ENCODE data around the gene TMEM169.
"Not testable (repeated sequence)": the region's sequence is repeated elsewhere in the genome, so short reads cannot be mapped to it uniquely, and the experiment has no call there.

TMEM169 gene

DNA sequence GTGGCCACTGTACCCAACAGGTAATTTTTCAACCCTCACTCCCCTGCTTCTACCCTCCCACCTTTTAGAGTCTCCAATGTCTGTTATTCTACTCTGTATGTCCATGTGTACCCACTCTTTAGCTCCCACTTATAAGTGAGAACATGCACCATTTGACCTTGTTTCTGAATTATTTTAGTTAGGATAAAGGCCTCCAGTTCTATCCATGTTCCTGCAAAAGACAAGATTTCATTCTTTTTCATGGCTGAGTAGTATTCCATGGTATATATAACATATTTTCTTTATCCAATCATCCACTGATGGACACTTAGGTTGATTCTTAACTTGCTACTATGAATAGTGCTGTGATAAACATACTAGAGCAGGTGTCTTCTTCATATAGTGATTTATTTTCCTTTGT lies 9.2 kb upstream of the TMEM169 start:
- DNase-seq: no peak

DNA sequence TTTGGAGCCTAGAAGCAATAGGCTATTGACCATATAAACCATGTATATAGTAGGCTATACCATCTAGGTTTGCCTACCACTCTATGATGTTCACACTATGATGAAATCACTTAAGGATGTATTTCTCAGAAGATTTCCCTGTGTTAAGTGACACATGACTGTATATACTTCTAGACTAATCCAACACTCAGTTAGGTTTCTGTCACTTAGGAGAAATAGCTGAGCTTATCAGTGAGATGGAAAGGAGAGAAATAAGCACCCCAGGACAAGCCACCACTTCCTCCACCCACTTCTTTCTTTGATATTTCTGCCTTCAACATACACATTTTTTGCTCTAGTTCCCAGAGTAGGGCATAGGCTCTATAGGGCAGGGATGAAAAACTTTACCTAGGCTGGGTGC lies 7.9 kb upstream of the TMEM169 start:
- DNase-seq: no peak

DNA sequence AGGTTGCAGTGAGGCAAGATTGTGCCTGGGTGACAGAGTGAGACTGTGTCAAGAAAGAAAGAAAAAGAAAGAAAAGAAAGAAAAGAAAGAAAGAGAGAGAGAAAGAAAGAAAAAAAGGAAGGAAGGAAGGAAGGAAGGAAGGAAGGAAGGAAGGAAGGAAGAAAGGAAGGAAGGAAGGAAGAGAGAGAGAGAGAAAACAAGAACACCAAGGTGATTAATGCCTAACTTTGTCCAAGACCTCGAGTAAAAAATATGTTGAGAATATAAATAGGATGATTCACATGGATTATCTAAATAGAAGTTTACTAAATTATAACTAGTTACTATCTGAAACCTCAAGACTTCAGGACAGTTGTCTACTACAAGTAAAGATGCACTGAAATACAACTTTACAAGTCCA lies 7.3 kb upstream of the TMEM169 start:
- no peak for DNase-seq

DNA sequence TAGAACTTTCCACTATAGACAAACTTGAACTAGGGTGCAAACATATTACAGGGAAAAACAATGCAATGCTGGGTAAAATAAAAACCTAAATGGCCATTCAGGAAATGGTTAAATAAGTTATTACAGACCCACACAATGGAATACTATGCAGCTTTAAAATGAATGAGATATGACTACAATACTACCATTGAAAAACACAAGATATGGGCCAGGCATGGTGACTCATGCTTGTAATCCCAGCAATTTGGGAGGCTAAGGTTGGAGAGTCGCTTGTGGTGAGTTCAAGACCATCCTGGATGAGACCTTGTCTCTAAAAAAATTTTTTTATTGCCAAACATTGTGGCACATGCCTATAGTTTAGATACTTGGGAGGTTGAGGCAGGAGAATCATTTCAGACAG lies 6.9 kb upstream of the TMEM169 start:
- no peak for DNase-seq

DNA sequence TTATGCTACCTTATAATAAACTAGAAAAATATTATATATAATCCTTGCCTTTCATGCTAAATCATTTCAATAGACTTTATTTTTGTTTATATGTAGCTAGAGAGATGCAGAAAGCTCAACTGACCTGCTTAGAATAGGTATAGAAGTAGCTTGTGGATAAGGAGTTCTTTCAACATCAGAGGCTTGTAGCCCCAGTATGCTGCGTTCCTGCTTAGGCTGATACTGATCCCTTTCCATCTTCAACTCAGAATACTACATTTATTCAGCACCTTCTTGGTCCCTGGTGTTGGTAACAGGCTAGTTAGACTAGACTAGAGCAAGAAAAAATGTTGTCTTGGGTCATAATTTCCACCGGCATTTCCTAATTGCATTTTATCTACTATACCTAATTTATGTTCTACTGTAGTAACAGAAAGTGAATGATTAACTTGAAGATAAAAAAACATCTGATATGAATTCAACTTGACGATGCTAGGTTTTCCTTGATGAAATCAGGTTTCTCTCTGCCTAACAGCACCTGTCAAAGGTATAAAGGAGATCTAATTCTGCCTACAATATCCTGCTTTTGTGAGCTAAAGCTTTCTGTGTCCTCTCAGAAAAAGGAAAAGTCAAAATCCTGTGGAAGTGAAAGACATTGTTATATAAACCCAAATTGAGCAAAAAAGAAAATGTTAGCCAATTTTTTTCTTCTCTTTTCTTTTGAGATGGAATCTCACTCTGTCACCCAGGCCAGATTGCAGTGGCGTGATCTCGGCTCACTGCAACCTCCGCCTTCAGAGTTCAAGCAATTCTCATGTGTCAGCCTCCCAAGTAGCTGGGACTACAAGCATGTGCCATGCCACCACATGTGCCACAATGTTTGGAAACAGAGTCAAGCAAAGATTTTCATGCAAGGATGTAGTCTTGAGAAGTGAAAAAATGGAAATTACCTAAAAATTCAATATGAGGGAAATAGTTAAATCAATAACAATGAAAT lies 5.9 kb upstream of the TMEM169 start:
- DNase-seq: no peak

DNA sequence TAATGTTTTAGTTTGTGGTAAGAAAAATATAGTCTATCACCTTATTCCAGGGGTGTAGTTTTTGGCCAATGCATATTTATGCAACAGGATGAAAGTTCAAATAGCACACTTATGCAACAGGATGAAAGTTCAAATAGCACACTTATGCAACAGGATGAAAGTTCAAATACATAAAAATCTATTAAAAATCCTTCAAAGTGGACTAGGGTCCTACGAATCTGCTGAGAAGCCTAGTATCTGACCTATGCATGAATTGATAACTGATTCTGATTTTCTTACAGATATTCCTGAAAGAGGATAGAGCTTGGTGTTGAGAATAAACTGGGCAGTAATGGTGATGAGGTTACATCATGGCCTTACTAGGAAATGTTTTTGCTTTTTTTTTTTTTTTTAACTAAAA lies 2.9 kb upstream of the TMEM169 start:
- DNase-seq: no peak

DNA sequence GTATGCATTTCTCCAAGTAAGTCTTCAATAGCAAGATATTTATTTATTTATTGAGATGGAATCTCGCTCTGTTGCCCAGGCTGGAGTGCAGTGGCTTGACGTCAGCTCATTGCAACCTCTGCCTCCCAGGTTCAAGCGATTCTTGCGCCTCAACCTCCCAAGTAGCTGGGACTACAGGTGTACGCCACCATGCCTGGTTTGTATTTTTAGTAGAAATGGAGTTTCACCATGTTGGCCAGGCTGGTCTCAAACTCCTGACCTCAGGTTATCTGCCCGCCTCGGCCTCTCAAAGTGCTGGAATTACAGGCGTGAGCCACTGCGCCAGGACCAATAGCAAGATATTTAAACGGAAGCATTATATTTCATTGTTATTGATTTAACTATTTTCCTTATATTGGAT lies 1.7 kb upstream of the TMEM169 start:
- DNase-seq: not testable (repeated sequence)

DNA sequence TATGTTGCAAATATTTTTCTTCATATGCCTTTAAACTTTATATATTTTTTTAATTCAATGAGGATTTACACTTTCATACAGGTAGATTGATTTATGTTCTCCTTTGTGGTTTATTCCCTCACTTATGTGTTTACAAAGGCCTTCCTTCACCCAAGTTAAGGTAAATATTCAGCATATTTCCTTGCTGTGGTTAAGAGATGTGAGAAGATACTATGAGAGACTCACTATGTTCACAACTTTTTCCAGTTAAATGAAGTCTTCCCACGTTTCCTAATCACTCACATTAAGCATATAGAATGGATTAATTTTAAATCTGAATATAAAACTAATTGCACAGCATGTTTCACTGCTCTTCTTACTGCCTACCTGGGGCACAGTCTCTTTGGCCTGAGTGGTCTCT lies 707 bp upstream of the TMEM169 start:
- DNase-seq: no peak

DNA sequence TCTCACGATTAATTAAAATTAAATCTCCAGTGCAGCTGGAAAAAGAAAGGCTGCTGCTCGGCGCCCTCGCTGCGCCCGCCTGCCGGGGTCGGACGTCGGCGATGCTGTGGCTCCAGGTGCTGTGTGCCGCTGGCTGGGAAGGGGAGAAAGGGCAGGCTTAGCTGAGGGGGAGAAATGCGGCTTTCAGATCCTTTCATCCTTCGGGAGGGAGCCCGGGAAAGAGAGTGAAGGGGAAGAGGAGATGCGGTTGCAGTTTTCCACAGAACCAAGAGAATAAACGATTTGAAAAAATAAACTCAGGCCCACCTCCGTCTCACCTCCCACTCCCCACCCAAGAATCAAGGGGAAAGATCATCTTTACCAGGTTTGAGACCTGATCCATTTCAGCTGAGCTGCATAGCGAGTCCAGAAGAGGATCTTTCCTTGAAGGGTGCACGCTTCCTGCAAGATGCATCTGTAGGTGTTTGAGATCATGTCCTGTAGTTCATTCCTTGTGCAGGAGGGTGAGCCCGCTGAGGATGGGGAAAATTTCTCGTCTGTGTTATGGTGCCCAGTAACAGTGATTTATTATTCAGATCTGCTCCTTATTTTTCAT lies 495 bp downstream of the TMEM169 start:
- peak; percentile 31 for DNase-seq

DNA sequence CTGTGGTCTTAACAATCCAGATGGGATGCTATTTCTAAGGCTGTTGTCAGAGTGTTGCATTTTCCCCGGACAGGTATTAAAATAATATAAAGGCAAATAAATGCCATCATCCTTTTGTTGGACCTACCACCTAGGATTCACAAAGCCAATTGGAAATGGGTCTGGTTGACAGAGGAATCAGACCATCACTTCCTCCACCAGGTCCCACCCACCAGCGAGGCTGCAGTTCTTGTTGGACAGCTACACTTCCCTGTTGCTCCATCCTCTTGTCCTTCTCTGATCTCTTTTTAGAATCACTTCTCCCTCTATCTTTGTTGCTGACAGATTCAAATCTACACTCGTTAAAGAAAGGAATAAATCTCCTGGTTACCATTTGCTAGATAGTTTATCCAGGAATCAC lies 1.1 kb downstream of the TMEM169 start:
- DNase-seq: no peak

DNA sequence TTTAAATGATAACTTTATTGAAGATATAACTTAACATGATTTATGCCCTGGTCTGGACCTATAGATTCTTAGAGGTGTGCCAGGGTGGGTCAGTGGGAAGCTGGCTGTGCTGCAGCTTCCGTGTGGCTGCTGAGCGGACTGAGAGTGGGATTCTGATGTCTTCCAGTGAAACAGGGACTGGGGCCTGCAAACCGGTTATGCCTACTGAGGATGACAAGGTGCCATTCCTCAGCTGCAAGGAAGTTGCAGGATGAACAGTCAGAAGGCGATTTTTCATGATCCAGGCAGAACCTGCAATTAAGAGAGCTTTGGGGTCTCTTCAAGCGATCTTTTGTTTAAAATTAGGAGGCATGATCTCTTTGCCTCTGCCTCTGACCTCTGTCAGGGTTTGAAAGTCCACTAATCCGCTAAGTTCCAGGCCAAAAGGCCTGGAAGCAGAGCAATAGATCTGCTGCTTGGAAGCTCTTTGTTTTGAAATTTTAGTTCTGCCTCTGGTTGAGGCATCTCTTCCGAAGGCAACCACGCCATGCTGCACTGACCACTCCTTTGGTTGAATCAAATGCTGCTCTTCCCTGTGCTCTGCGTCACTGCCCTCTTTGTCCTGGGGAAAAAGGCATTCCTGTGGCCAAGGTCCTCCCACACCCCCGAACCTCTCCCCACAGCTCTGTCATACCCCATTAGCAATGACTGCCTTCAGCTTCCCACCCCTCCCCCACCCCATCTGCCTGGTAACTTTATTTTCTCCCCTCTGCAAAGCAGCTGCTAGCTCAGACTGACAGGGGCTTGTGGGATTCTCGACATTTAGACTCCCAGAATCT lies 2.0 kb downstream of the TMEM169 start:
- DNase-seq: no peak

DNA sequence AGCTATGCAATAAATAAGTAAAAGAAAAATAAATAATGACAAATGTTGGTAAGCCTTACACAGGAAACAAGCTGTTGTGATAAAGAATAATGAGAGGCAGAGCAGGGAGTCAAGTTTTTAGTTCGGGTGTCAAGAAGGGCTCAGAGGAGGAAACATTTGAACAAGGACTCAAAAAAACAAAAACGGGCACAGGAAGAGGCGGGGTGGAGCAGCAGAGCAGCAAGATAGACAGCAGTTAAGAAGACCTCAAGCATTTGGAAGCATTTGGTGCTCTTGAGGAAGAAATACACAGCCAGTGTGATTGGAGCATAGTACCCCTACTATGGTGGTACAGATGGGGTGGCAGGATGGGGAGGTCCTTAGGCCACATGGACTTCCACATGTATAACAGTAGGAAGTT lies 2.8 kb downstream of the TMEM169 start:
- no peak for DNase-seq

DNA sequence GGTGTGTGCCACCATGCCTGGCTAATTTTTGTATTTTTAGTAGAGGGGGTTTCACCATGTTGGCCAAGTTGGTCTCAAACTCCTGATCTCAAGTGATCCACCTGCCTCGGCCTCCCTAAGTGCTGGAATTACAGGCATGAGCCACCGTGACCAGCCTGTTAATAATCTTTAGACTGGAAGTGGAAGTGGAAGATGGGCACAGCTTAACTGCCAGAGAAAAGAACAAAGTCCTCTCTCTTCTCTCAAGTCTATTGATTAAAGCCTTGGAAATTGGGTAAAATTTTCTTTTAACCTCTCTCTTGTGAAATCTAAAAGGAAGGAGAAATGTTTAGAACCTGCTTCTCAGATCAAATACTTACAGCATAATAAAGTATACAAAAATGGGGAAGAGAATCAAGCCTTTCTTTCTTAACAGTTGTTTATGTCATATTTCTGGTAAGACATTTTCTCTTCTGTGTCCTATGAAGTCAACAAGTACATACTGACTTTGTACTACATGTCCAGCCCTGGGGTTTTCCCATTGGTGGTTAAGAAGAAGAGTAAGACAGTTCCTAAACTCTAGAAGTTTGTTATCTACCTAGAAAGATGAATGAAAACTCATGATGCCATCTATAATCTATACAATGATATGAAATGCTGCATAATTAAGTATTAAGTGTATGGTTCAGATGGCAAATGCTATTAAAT lies 4.6 kb downstream of the TMEM169 start:
- DNase-seq: no peak

DNA sequence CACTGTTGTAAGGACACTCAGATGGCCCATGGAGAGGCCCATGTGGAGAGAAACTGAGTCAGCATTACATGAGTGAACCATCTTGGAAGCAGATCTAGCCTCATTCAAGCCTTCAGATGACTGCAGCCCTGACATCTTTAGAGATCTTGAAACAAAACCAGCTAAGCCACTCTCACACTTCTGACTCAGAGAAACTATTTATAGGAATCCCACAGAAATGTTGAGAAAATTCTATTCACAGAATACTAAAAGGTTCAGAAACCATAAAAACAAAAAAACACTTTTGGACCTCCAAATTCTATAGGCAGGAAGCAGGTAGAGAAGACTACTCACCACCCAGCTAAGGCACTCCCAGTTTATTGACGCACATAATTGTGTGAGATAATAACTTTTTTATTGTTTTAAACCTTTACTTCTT lies 8.7 kb downstream of the TMEM169 start:
- DNase-seq: no peak

DNA sequence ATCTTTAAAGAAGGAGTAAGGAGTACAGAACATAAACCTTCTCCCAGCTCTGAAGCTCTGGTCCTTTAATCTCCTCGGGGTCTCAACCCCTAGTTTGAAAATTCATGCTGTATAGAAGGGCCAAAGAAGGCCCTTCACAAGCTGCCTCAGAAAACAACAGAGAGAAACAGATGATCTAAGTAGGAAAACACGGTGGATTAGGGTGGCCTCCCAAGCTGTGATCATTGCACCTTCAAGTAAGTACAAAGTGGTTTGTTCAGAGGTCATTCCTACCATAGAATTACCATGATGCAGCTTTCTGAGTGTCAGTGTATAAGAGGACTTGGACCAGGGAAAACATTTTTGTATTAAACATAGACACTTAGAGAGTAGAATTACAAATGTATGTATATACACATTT lies 10.9 kb downstream of the TMEM169 start:
- no peak for DNase-seq

DNA sequence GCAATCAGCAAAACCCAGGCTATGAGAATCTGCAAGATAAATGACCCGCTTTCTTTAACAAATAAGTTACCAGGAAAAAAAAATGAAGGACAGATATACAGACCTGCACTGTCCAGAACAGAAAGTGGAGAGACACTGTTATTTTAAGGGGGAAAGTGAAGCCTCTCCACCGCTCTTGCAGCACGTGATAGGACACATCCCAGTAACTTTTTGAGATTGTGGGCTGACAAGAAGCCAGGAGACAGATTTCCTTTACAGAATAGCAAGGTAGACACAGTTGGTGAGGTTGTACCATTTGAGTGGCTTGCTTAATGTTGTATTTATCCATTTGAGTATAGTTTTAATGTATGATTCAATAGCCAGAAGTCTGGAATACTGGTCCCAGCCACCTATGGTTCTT lies 13.0 kb downstream of the TMEM169 start:
- no peak for DNase-seq

DNA sequence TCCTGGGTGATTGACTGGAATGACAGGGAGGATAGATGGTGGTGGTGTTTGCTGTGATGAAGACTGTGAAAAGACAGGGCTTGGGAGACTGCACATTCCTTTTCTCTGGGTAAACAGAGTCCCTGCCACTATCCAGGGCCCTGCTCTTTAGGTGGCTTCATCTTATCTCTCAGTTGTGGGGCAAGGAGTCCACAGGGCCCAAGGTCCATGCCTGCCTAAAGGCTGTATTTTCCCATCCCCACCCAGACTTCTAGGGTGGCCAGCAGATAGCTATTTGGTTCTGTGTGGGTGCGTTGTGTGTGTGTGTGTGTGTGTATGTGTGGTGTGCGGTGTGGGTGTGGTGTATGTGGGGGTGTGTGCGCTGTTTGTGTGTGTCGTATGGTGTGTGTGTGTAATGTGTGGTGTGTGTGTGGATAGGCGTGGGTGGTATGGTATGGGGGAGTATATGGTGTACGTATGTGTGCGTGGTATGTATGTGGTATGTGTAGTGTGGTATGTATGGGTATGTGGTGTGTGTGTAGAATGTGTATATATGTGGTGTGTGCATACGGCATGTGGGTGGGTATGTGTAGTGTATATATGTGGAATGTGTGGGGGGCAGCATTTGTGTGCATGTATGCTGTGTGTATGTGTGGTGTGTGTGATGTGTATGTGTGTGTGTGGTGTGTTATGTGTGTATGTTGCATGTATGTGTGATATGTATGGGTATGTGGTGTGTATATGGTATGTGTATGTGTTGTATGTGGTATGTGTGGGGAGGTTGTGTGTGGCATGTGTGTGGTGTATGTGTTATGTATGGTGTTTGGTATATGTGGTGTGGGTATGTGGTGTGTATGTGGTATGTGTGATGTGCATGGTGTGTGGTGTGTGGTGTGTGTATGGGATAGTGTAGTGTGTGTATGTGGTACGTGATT lies 17.0 kb downstream of the TMEM169 start:
- no peak for DNase-seq

DNA sequence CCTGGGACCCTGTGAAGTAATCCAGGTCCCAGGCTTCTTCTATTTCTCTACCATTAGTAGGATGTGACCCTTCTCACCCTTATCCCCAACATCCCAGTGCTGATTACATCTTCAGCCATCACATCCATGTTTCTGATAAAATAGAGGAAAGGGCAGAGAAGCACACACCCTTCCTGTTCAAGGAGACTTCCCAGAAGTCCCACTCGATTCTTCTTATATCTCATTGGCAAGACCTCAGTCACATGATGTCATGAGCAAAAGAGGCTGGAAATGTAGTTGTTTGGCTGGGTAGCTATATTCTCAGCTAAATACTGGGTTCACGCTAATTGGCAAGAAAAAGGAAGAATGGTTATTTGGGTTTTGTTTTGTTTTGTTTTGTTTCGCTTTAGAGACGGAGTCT lies 19.4 kb downstream of the TMEM169 start:
- no peak for DNase-seq

DNA sequence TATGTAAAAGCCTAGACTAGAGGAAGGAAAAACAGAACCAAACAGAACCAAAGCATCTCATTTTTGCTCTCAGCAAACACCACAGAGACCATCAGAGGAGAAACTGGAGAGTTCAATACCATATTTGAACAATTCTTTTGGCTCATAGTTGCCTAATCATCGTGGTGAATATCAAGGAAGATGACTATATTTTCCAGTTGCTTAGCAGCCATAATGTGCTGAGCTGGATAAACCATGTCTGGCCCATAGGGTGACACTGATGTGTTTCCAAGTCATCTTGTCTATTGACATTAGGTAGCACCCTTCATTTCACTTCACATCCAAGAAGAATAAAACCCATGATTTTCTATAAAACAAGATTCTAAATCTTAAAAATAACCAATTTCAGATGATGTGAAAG lies 21.5 kb downstream of the TMEM169 start:
- no peak for DNase-seq

DNA sequence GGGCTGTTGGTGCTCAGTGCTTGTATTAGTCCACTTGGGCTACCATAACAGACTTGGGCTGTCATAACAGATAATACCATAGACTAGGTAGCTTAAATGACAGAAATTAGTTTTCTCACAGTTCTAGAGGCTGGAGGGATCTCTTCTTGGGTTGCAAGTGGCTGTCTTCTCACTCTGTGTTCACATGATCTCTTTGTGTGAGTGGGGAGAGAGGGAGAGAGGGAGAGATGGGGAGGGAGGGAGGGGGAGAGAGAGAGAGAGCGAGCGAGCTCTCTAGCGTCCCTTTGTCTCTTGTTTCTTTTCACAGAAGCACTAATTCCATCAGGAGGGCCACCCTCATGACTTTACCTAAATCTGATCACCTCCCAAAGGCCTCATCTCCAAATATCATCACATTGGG lies 23.0 kb downstream of the TMEM169 start:
- no peak for DNase-seq

DNA sequence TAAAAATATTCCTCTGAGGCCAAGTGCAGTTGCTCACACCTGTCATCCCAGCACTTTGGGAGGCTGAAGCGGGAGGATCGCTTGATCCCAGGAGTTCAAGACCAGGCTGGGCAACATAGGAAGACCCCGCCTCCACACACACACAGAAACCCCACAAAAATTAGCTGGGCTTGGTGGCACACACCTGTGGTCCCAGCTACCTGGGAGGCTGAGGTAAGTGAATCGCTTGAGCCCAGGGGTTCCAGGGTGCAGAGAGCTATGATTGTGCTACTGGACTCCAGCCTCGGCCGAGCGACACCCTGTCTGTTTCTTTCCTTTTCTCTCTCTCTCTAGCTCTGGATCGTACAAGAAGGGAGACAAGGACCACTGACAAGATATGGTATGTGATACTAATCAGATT lies 25.6 kb downstream of the TMEM169 start:
- DNase-seq: no peak

DNA sequence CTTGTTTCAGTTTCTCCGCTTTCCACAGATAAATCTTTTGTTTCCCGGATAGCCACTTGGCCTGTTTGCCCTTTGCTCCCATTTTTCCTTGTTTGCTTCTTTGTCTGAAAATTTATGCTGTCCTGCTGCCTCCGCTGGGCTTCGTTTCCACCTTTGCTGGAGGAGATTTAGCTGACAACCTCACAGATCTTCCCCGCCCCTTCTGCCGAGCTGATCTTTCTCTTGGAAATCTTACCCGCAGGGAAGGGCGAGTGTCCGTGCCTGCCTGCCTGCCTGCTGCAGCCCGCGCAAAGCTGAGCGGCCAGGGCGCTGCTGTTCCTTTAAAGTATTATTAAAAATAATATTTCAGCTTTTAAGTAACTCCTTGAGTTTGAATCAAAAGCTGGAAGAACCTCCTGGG lies 26.0 kb downstream of the TMEM169 start:
- DNase-seq: no peak
